ENCODE measurements around the gene KATNB1. TPM values are rescaled to one million over a fixed set of nuclear protein-coding genes. Genes with fewer than 3 reads are reported as not detected.
"Not testable (repeated sequence)": the region's sequence is repeated elsewhere in the genome, so short reads cannot be mapped to it uniquely, and the experiment has no call there.

KATNB1 gene
- total RNA-seq, 3 donors from 2014 or later = 15.5 to 20.9 (median 17.0) TPM

- H3K9me3 ChIP-seq = no peaks in the 10 kb centered on the region
- no peak for TF ChIP-seq POLR2A (IDR thresholded peaks at IDR 0.05)
- TF ChIP-seq, protein P1, sequence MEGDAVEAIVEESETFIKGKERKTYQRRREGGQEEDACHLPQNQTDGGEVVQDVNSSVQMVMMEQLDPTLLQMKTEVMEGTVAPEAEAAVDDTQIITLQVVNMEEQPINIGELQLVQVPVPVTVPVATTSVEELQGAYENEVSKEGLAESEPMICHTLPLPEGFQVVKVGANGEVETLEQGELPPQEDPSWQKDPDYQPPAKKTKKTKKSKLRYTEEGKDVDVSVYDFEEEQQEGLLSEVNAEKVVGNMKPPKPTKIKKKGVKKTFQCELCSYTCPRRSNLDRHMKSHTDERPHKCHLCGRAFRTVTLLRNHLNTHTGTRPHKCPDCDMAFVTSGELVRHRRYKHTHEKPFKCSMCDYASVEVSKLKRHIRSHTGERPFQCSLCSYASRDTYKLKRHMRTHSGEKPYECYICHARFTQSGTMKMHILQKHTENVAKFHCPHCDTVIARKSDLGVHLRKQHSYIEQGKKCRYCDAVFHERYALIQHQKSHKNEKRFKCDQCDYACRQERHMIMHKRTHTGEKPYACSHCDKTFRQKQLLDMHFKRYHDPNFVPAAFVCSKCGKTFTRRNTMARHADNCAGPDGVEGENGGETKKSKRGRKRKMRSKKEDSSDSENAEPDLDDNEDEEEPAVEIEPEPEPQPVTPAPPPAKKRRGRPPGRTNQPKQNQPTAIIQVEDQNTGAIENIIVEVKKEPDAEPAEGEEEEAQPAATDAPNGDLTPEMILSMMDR (IDR thresholded peaks at IDR 0.05) = no peak
- H3K4me3 ChIP-seq = no peak overlapping the region
- no peaks in the 10 kb centered on the region for H3K27me3 ChIP-seq
- no peak for DNase-seq (ENCODE audit: low spot score in 2 of 2)
- no peaks in the 10 kb centered on the region for H3K36me3 ChIP-seq
- peak overlapping the region in 1 of 2 donors; percentile 44 for H3K27ac ChIP-seq
- H3K4me1 ChIP-seq = no peaks in the 10 kb centered on the region
- intact Hi-C loops (cut with DNase I; ENCODE audit: low total_unique reads) = no loop called here
Measured at GRCh38 chr16:57791195-57791892, 55.8 kb downstream of the KATNB1 start.

DNA sequence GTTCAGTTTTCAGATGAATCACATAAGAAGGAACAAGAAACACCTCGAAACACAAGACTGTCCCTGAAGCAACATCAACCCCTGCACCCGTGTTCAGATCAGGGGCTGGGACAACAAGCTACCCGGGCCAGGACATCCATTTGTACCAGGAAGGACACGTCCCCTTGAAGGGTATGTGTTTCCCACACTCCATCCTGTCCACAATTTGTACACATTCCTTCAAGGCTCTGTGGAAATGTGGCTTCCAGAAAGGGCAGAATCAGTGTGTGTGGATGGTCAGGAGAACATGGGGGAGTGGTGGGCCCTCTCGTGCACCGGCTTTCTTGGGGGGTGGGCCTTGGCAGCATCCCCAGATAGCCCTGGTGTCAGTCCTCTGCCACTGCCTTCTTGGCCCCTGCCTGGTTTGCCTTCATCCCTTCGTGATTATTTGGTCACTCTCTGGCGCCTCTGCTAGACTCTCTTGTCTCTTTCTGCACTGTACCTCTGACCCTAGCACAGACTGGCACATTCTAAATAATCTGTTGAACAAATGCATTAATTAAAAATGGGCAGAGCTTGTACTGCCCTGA is 56.4 kb downstream of the KATNB1 start:
- Histone ChIP-seq H3K27ac (no peak overlapping the region), H3K36me3 (no peaks in the 10 kb centered on the region), H3K9me3 (no peaks in the 10 kb centered on the region), H3K4me3 (no peak overlapping the region), H3K4me1 (no peaks in the 10 kb centered on the region), H3K27me3 (no peaks in the 10 kb centered on the region)
- DNase-seq (ENCODE audit: low spot score in 2 of 2) = no peak
- intact Hi-C loops (cut with DNase I; ENCODE audit: low total_unique reads) = no loop called here
- TF ChIP-seq POLR2A (IDR thresholded peaks at IDR 0.05) = no peak
- TF ChIP-seq POLR2AphosphoS5 (IDR thresholded peaks at IDR 0.05) = no peak
- TF ChIP-seq, protein P1 (IDR thresholded peaks at IDR 0.05) = no peak

DNA sequence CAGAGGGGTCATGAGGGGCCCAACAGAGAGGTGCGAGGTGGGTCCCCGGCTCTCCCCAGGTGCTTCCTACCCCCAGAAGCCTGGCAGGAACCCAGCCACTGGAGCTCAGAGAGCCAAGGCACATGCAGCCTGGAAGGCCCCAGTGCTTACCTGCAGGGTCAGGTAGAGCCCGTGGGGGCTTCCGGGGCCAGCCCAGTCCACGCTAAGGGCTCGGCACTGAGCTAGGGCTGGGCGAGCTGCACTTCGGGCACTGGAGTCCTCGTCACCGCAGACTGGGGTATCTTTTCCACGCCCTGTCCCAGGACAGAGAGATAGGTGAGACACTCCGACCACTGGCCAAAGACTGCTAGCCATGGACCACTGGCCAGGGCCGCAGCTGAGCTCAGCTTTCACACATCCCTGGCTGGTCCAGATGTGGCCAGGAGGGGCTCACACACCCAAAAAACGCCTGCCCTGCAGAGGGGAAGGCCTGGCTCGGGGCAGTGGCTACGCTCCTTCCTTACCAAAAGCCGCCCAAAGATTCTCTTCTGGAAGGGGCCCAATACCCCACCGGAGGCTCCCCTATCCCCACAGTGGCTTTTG is 59.4 kb downstream of the KATNB1 start:
- intact Hi-C loops (cut with DNase I; ENCODE audit: low total_unique reads) = no loop called here
- H3K4me3 ChIP-seq = peak overlapping the region in 1 of 3 donors; percentile 18
- TF ChIP-seq POLR2AphosphoS5 (IDR thresholded peaks at IDR 0.05) = no peak
- no peak for TF ChIP-seq POLR2A (IDR thresholded peaks at IDR 0.05)
- TF ChIP-seq, protein P1 (IDR thresholded peaks at IDR 0.05) = no peak
- H3K4me1 ChIP-seq = no peaks in the 10 kb centered on the region
- H3K27me3 ChIP-seq = no peaks in the 10 kb centered on the region
- no peaks in the 10 kb centered on the region for H3K36me3 ChIP-seq
- H3K9me3 ChIP-seq = no peaks in the 10 kb centered on the region
- peak overlapping the region in 1 of 2 donors; percentile 28 for H3K27ac ChIP-seq
- DNase-seq (ENCODE audit: low spot score in 2 of 2) = no peak

- Histone ChIP-seq H3K27ac (peak overlapping the region in 1 of 2 donors; percentile 28), H3K4me3 (peak overlapping the region in 1 of 3 donors; percentile 18), H3K9me3 (no peaks in the 10 kb centered on the region), H3K27me3 (no peaks in the 10 kb centered on the region), H3K4me1 (no peaks in the 10 kb centered on the region), H3K36me3 (no peaks in the 10 kb centered on the region)
- DNase-seq (ENCODE audit: low spot score in 2 of 2) = peak in 1 of 2 donors; percentile 61
- intact Hi-C loops (cut with DNase I; ENCODE audit: low total_unique reads) = no loop called here
- TF ChIP-seq POLR2A (IDR thresholded peaks at IDR 0.05) = no peak
- TF ChIP-seq, protein P1 (IDR thresholded peaks at IDR 0.05) = peak in 2 of 3 donors; percentile 40 to 64
- TF ChIP-seq POLR2AphosphoS5 (IDR thresholded peaks at IDR 0.05) = no peak
Measured at GRCh38 chr16:57795431-57795878, 59.9 kb downstream of the KATNB1 start.

GRCh38 chr16:57796014-57796413 is 60.4 kb downstream of the KATNB1 start:
- not testable (repeated sequence) for DNase-seq (ENCODE audit: low spot score in 2 of 2); H3K4me1 ChIP-seq; H3K4me3 ChIP-seq

More at GRCh38 chr16:57796014-57796413, 60.4 kb downstream of the KATNB1 start:
- H3K36me3 ChIP-seq; H3K27me3 ChIP-seq; H3K9me3 ChIP-seq; intact Hi-C loops (cut with DNase I; ENCODE audit: low total_unique reads): not testable (repeated sequence)
- H3K27ac ChIP-seq = peak overlapping the region; percentile 70 to 95

Measured in breast epithelium (tissue), 4 donors.